ENCODE results near the gene MMD. TPM values are rescaled to one million over a fixed set of nuclear protein-coding genes. Genes with fewer than 3 reads are reported as not detected.

Gene MMD
- total RNA-seq: 8.4 and 8.5 TPM in 2 replicates

GRCh38 chr17:55421179-55421934, at the start of gene MMD:
MMD (minus strand) TSS chr17:55421835; CDS start chr17:55421695, 140 bp downstream.

Other genes with a start within 250 kb of the MMD start
- 0.18 TPM in 1 of 2 replicates, not detected in the other for gene HLF, start 156.9 kb downstream of the MMD start, total RNA-seq
- not detected in 2 replicates for gene SMIM36, start 89.6 kb upstream of the MMD start, total RNA-seq